ENCODE data around the gene LMAN2L. TPM values are rescaled to one million over a fixed set of nuclear protein-coding genes. Genes with fewer than 3 reads are reported as not detected.

LMAN2L gene
- total RNA-seq, 1 experiment from 2014 or later, result 24.0 TPM

DNA sequence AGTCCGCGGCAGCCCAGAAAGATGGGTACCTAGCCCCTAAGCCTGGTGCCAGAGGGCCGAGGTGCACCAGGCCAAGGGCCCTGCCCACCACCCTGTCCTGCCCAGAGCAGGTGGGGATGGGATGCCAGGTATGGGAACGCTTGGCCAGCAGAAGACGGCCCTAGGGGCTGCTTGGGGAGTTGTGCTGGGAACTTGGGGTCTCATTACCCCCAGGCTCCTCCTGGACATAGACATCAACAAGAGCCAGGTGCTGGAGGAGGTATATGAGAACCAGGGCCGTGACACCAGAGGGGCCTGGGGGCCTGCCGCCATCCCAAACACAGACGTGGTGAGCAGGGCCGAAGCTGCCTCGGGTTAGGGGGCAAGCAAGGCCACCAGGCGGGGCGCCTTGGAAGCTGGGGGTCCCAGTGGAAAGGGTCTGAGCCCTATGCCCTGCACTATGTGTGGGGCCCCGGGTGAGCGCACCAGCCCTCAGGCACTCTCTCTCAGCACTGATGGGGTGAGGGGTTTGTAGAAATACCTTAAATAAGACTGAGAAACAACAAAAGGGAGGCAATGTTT is 50.4 kb downstream of the LMAN2L start:
- H3K4me3 ChIP-seq (ENCODE audit: low read depth, low read length, poor library complexity, severe bottlenecking), result no peak overlapping the region
- H3K4me1 ChIP-seq (ENCODE audit: insufficient read depth, low read length, poor library complexity, severe bottlenecking), result no peaks in the 10 kb centered on the region
- TF ChIP-seq, protein P1, sequence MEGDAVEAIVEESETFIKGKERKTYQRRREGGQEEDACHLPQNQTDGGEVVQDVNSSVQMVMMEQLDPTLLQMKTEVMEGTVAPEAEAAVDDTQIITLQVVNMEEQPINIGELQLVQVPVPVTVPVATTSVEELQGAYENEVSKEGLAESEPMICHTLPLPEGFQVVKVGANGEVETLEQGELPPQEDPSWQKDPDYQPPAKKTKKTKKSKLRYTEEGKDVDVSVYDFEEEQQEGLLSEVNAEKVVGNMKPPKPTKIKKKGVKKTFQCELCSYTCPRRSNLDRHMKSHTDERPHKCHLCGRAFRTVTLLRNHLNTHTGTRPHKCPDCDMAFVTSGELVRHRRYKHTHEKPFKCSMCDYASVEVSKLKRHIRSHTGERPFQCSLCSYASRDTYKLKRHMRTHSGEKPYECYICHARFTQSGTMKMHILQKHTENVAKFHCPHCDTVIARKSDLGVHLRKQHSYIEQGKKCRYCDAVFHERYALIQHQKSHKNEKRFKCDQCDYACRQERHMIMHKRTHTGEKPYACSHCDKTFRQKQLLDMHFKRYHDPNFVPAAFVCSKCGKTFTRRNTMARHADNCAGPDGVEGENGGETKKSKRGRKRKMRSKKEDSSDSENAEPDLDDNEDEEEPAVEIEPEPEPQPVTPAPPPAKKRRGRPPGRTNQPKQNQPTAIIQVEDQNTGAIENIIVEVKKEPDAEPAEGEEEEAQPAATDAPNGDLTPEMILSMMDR (conservative IDR thresholded peaks at IDR 0.05; ENCODE audit: low read depth, low read length), result no peak
- TF ChIP-seq EZH2 (IDR thresholded peaks at IDR 0.05; ENCODE audit: borderline replicate concordance, low read depth, low read length, poor library complexity, severe bottlenecking), result no peak
- BruUV-seq (replicated peaks), result no TSS peak
- H3K9me3 ChIP-seq (ENCODE audit: low read depth, low read length, poor library complexity, severe bottlenecking), result no peaks in the 10 kb centered on the region
- H3K27me3 ChIP-seq (replicated peaks; ENCODE audit: insufficient read depth, low read depth, low read length, poor library complexity), result no peaks in the 10 kb centered on the region
- intact Hi-C loops (cut with micrococcal nuclease; ENCODE audit: unreplicated experiment), result no loop called here
- DNase-seq (ENCODE audit: low spot score), result no peak
- no peak overlapping the region for H3K27ac ChIP-seq (ENCODE audit: low read depth, low read length, poor library complexity, severe bottlenecking)
- CTCF ChIA-PET, result no interaction called here
- POLR2A ChIA-PET (ENCODE audit: low non-redundant PET), result no interaction called here
- no peaks in the 10 kb centered on the region for H3K36me3 ChIP-seq (ENCODE audit: insufficient read depth, low read length, poor library complexity, severe bottlenecking)

GRCh38 chr2:96688649-96689430 is 51.0 kb downstream of the LMAN2L start:
- no peaks in the 10 kb centered on the region for H3K36me3 ChIP-seq (ENCODE audit: insufficient read depth, low read length, poor library complexity, severe bottlenecking)
- H3K9me3 ChIP-seq (ENCODE audit: low read depth, low read length, poor library complexity, severe bottlenecking), result no peaks in the 10 kb centered on the region
- no peaks in the 10 kb centered on the region for H3K4me1 ChIP-seq (ENCODE audit: insufficient read depth, low read length, poor library complexity, severe bottlenecking)
- CTCF ChIA-PET, result no interaction called here
- H3K4me3 ChIP-seq (ENCODE audit: low read depth, low read length, poor library complexity, severe bottlenecking), result no peak overlapping the region
- no peak for TF ChIP-seq EZH2 (IDR thresholded peaks at IDR 0.05; ENCODE audit: borderline replicate concordance, low read depth, low read length, poor library complexity, severe bottlenecking)
- TF ChIP-seq, protein P1 (conservative IDR thresholded peaks at IDR 0.05; ENCODE audit: low read depth, low read length), result no peak
- H3K27me3 ChIP-seq (replicated peaks; ENCODE audit: insufficient read depth, low read depth, low read length, poor library complexity), result no peaks in the 10 kb centered on the region
- H3K27ac ChIP-seq (ENCODE audit: low read depth, low read length, poor library complexity, severe bottlenecking), result no peak overlapping the region
- no peak for DNase-seq (ENCODE audit: low spot score)
- no TSS peak for BruUV-seq (replicated peaks)
- POLR2A ChIA-PET (ENCODE audit: low non-redundant PET), result interaction anchor here (0.5 kb wide), 1 partner anchor 95 kb away, joined by 3 read pairs; no protein-coding TSS in a partner anchor
- intact Hi-C loops (cut with micrococcal nuclease; ENCODE audit: unreplicated experiment), result no loop called here

DNA sequence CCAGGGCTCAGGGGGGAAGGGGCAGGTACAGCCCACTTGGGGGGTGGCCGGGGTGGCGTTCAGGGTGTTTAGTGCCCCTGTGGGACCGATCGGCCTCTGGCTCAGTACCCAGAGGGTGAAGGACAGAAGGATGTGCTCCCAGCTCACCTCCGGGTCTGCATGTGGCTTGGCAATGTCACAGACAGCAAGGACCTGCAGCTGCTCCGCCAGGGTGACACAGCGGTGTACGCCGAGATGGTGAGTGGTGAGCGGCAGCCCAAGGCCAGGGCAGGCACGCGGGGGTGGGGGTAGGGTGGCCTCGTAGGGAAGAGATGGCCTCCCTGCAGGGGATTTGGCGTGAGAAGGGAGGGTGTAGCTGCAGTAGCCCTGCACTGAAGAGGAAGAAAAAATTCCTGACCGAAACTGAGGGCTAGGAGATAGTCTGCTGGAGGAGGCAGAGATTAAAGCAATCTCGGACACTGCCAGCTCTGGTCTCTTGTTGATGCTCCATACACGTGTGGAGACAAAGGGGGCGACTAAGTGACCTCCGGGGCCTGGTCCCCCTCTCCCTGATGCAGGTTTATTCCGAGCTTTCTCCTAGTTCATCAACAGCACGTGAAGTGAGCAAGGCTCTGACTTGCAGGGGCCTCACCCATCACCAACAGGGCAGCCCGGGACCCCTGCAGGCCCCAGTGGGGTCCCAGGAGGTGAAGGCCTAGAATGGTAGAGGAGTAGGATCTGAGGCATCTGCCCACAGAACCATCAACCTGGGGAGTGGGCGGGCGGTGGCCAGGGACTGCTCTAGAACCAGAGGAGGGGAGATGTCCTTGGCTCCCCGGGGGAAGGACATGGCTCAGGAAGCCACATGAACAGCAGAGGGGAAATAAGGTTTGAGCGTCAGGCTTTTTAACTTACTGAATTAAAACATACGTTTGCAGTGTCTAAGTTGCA is 51.9 kb downstream of the LMAN2L start:
- no TSS peak for BruUV-seq (replicated peaks)
- H3K27me3 ChIP-seq (replicated peaks; ENCODE audit: insufficient read depth, low read depth, low read length, poor library complexity), result no peaks in the 10 kb centered on the region
- no peaks in the 10 kb centered on the region for H3K36me3 ChIP-seq (ENCODE audit: insufficient read depth, low read length, poor library complexity, severe bottlenecking)
- TF ChIP-seq, protein P1 (conservative IDR thresholded peaks at IDR 0.05; ENCODE audit: low read depth, low read length), result no peak
- TF ChIP-seq EZH2 (IDR thresholded peaks at IDR 0.05; ENCODE audit: borderline replicate concordance, low read depth, low read length, poor library complexity, severe bottlenecking), result no peak
- intact Hi-C loops (cut with micrococcal nuclease; ENCODE audit: unreplicated experiment), result no loop called here
- POLR2A ChIA-PET (ENCODE audit: low non-redundant PET), result interaction anchor here (0.5 kb wide), 1 partner anchor 94 kb away, joined by 3 read pairs; no protein-coding TSS in a partner anchor
- no peak for DNase-seq (ENCODE audit: low spot score)
- no peaks in the 10 kb centered on the region for H3K4me1 ChIP-seq (ENCODE audit: insufficient read depth, low read length, poor library complexity, severe bottlenecking)
- CTCF ChIA-PET, result no interaction called here
- H3K4me3 ChIP-seq (ENCODE audit: low read depth, low read length, poor library complexity, severe bottlenecking), result no peak overlapping the region
- no peaks in the 10 kb centered on the region for H3K9me3 ChIP-seq (ENCODE audit: low read depth, low read length, poor library complexity, severe bottlenecking)
- H3K27ac ChIP-seq (ENCODE audit: low read depth, low read length, poor library complexity, severe bottlenecking), result no peak overlapping the region

Measured in A673 (cell line).